ENCODE results near the gene KRT15. TPM values are rescaled to one million over a fixed set of nuclear protein-coding genes. Genes with fewer than 3 reads are reported as not detected.

Gene KRT15
- total and polyA plus RNA-seq, 10 of the 15 experiments (the other 5 are each of a cell fraction or from before 2014, with no cell fraction given), result 0.06 to 0.17 TPM; not detected in 8

DNA sequence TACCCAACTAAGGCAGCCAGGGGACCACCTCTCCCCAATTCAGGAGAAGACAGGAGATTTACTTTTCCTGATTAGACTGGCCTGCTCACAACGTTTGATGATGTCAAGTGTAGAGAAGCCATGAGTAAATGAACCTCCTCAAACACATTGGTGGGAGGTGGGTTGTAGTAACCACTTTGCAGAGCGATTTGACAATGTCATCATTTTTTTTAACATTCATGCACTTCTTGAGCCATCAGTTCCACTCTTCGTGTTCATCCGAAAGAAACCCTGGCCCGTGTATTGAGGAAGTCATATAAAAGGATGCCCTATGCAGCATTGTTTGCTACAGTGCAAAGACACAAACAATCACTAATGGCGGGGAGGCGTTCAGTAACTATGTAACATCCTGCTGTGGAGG lies 14.9 kb upstream of the KRT15 start:
- intact Hi-C loops (cut with micrococcal nuclease; ENCODE audit: unreplicated experiment), result no loop called here
- Histone ChIP-seq H3K36me3 (ENCODE audit: control insufficient read depth in 2 of 2, insufficient read depth in 2 of 2, low read length in 1 of 2) (no peaks in the 10 kb centered on the region), H3K9ac (ENCODE audit: control insufficient read depth, insufficient read depth, low read length) (no peak overlapping the region), H3K4me3 (no peak overlapping the region), H2AFZ (ENCODE audit: control insufficient read depth, low read depth, low read length) (no peak overlapping the region), H4K20me1 (ENCODE audit: control insufficient read depth, insufficient read depth) (no peaks in the 10 kb centered on the region), H3K27me3 (replicated peaks in 1 of 2; ENCODE audit: control insufficient read depth in 2 of 2, insufficient read depth in 2 of 2, low read length in 1 of 2) (peaks cover 12 to 13% of the 10 kb centered on the region in 2 experiments), H3K79me2 (ENCODE audit: control insufficient read depth, insufficient read depth, low read length) (no peaks in the 10 kb centered on the region), H3K4me2 (ENCODE audit: control insufficient read depth, insufficient read depth) (no peak overlapping the region), H3K27ac (ENCODE audit: control insufficient read depth, insufficient read depth) (no peak overlapping the region), H3K4me1 (ENCODE audit: control insufficient read depth, insufficient read depth, low read length) (no peaks in the 10 kb centered on the region), H3K9me3 (replicated peaks; ENCODE audit: control insufficient read depth, insufficient read depth, low read length) (no peaks in the 10 kb centered on the region)
- no peak for ATAC-seq
- POLR2A ChIA-PET, result no interaction called here
- FAIRE-seq, result no peak
- RAD21 ChIA-PET (ENCODE audit: unreplicated experiment), result no interaction called here
- SMC1A ChIA-PET (ENCODE audit: uncharacterized antibody, unreplicated experiment), result no interaction called here
- CTCF ChIA-PET, result interaction anchor here (2.5 kb wide), 1 partner anchor 15 kb away, joined by 8 read pairs; no protein-coding TSS in a partner anchor
- no TSS peak for BruUV-seq (replicated peaks)
- DNase-seq (ENCODE audit: low read depth, low spot score), result no peak
- 24% methylated on average over 7 of the region's 7 CpGs for WGBS (ENCODE audit: insufficient coverage, insufficient replicate concordance, low lambda C conversion rate, missing lambda C conversion rate)
- in situ Hi-C loops (cut with MboI), result no loop called here
- TF ChIP-seq TBL1XR1 (IDR thresholded peaks at IDR 0.05; ENCODE audit: low read depth, low read length) (no peak), EGR1 (IDR thresholded peaks at IDR 0.05; ENCODE audit: borderline replicate concordance in 1 of 2, low read depth in 2 of 2, low read length in 2 of 2) (no peak), PAX8 (IDR thresholded peaks at IDR 0.05) (no peak), MYC (IDR thresholded peaks at IDR 0.05; ENCODE audit: insufficient read depth, insufficient read length, insufficient replicate concordance, low read length, severe bottlenecking) (no peak), ASH2L (IDR thresholded peaks at IDR 0.05; ENCODE audit: borderline replicate concordance, low read depth) (no peak), CEBPB (IDR thresholded peaks at IDR 0.05; ENCODE audit: borderline replicate concordance in 1 of 2, low read depth in 2 of 2, low read length in 2 of 2) (no peak), ZBED1 (IDR thresholded peaks at IDR 0.05; ENCODE audit: borderline replicate concordance) (no peak), SIN3A (IDR thresholded peaks at IDR 0.05; ENCODE audit: low read depth, low read length) (no peak), NFIC (IDR thresholded peaks at IDR 0.05; ENCODE audit: low read depth, low read length) (no peak), CBX3 (IDR thresholded peaks at IDR 0.05; ENCODE audit: borderline replicate concordance, low read depth) (no peak), SMARCA5 (IDR thresholded peaks at IDR 0.05) (no peak)
- TF ChIP-seq, protein P1, sequence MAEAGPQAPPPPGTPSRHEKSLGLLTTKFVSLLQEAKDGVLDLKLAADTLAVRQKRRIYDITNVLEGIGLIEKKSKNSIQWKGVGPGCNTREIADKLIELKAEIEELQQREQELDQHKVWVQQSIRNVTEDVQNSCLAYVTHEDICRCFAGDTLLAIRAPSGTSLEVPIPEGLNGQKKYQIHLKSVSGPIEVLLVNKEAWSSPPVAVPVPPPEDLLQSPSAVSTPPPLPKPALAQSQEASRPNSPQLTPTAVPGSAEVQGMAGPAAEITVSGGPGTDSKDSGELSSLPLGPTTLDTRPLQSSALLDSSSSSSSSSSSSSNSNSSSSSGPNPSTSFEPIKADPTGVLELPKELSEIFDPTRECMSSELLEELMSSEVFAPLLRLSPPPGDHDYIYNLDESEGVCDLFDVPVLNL (IDR thresholded peaks at IDR 0.05; ENCODE audit: low read depth, low read length), result no peak
- TF ChIP-seq, protein P2, sequence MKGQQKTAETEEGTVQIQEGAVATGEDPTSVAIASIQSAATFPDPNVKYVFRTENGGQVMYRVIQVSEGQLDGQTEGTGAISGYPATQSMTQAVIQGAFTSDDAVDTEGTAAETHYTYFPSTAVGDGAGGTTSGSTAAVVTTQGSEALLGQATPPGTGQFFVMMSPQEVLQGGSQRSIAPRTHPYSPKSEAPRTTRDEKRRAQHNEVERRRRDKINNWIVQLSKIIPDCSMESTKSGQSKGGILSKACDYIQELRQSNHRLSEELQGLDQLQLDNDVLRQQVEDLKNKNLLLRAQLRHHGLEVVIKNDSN (IDR thresholded peaks at IDR 0.05; ENCODE audit: borderline replicate concordance, extremely low read length, insufficient read depth, low read depth, low read length), result no peak
- TF ChIP-seq, protein P3, sequence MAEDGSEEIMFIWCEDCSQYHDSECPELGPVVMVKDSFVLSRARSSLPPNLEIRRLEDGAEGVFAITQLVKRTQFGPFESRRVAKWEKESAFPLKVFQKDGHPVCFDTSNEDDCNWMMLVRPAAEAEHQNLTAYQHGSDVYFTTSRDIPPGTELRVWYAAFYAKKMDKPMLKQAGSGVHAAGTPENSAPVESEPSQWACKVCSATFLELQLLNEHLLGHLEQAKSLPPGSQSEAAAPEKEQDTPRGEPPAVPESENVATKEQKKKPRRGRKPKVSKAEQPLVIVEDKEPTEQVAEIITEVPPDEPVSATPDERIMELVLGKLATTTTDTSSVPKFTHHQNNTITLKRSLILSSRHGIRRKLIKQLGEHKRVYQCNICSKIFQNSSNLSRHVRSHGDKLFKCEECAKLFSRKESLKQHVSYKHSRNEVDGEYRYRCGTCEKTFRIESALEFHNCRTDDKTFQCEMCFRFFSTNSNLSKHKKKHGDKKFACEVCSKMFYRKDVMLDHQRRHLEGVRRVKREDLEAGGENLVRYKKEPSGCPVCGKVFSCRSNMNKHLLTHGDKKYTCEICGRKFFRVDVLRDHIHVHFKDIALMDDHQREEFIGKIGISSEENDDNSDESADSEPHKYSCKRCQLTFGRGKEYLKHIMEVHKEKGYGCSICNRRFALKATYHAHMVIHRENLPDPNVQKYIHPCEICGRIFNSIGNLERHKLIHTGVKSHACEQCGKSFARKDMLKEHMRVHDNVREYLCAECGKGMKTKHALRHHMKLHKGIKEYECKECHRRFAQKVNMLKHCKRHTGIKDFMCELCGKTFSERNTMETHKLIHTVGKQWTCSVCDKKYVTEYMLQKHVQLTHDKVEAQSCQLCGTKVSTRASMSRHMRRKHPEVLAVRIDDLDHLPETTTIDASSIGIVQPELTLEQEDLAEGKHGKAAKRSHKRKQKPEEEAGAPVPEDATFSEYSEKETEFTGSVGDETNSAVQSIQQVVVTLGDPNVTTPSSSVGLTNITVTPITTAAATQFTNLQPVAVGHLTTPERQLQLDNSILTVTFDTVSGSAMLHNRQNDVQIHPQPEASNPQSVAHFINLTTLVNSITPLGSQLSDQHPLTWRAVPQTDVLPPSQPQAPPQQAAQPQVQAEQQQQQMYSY (CRISPR knock-in tag; IDR thresholded peaks at IDR 0.05), result no peak
- TF ChIP-seq, protein P4, sequence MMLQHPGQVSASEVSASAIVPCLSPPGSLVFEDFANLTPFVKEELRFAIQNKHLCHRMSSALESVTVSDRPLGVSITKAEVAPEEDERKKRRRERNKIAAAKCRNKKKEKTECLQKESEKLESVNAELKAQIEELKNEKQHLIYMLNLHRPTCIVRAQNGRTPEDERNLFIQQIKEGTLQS (IDR thresholded peaks at IDR 0.05; ENCODE audit: borderline replicate concordance, extremely low read depth, low read depth, low read length), result no peak

All from GM12878 (cell line).